Measurements from ENCODE around the gene TIAM2.
"Not testable (repeated sequence)": the region's sequence is repeated elsewhere in the genome, so short reads cannot be mapped to it uniquely, and the experiment has no call there.

Gene TIAM2

GRCh38 chr6:154993026-154993425, 2.1 kb upstream of the TIAM2 start:
- no peak for DNase-seq

DNA sequence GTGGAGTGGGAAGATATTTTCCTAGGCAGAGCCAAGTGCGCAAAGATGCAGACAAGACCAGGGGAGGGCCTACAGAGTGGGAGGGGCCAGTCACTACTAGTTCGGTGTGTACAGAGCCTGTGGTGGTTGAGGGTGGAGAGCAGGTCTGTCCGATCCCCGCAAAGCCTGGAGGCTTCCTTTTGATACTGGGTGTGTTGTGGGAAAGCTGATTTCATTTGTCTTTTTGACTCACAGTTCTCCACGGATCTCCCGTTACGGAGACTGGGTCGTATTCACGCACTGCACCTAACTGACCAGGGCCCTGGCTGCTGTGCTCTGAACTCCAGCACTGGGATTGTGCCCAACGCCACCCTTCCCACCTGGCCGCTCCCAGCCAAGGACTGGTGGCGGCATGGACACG, 1.4 kb upstream of the TIAM2 start:
- DNase-seq = no peak

GRCh38 chr6:154994836-154995253, 270 bp upstream of the TIAM2 start:
- DNase-seq = no peak

- no peak for DNase-seq
These were observed 988 bp downstream of the TIAM2 start for GRCh38 chr6:154996016-154996590.

GRCh38 chr6:154996841-154997311, 1.8 kb downstream of the TIAM2 start:
- no peak for DNase-seq

DNA sequence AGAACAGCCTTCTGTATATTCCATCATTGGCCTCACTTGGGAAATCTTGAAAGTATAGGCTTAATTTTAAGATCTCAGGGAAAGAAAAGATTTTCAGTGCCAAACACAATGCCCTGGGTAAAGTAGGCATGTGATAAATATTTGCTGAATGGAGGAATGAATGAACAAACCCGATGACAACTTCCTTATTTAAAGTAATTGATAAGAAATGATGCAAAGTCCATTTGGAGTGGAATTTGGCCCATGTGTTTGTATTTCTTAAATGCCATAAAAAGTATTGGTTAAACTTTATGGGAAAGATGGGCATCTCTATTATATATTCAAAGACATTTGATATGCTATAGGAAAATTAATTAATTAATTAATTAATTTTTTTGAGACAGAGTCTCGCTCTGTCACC, 3.7 kb downstream of the TIAM2 start:
- no peak for DNase-seq

GRCh38 chr6:155001482-155001881, 6.4 kb downstream of the TIAM2 start:
- DNase-seq = no peak

- DNase-seq = no peak
These were observed 6.8 kb downstream of the TIAM2 start for GRCh38 chr6:155001934-155002333.

GRCh38 chr6:155003476-155003875, 8.4 kb downstream of the TIAM2 start:
- DNase-seq = no peak

GRCh38 chr6:155004017-155004416, 8.9 kb downstream of the TIAM2 start:
- no peak for DNase-seq

- DNase-seq = no peak
These were observed 9.7 kb downstream of the TIAM2 start for GRCh38 chr6:155004576-155005372.

DNA sequence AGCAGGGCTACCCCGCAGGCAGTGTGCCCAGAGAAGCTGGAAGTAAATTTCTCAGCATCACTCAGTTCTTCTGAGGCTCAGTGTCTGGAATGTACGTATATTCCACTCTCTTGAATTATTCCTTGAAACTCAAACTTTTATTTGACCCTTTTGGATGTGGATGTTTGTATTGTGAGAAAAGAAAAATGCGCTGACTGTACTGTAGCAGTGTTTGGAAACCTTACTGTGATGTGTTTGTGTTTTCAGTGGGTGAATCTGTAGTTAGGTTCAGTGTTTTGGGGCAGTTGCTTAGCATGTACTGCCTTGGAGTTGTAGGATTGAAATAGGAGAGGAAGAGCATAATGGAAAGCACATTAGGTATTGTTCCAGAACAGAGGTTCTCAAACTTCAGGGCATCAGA, 13.5 kb downstream of the TIAM2 start:
- no peak for DNase-seq

- DNase-seq = no peak
These were observed 15.8 kb downstream of the TIAM2 start for GRCh38 chr6:155010940-155011339.

- no peak for DNase-seq
These were observed 16.7 kb downstream of the TIAM2 start for GRCh38 chr6:155011809-155012291.

GRCh38 chr6:155013457-155013876, 18.4 kb downstream of the TIAM2 start:
- no peak for DNase-seq

DNA sequence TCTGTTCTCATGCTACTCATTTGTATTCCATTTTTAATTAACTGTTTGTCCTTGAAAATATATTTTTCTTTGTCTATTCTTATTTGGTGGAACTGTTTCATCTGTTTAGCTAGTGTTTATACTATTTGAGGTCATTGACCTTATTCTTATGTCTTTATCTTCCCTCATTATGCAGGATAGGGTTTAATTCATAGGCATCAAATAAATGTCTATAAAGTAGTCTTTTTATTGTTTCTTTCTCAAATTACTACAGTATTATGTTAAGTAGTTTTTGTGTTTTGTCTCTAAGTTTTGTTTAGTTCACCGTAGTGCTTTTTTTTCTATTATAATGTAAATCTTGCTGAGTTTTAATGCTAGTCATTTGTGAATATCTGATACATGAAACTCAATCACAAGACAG, 19.0 kb downstream of the TIAM2 start:
- no peak for DNase-seq

DNA sequence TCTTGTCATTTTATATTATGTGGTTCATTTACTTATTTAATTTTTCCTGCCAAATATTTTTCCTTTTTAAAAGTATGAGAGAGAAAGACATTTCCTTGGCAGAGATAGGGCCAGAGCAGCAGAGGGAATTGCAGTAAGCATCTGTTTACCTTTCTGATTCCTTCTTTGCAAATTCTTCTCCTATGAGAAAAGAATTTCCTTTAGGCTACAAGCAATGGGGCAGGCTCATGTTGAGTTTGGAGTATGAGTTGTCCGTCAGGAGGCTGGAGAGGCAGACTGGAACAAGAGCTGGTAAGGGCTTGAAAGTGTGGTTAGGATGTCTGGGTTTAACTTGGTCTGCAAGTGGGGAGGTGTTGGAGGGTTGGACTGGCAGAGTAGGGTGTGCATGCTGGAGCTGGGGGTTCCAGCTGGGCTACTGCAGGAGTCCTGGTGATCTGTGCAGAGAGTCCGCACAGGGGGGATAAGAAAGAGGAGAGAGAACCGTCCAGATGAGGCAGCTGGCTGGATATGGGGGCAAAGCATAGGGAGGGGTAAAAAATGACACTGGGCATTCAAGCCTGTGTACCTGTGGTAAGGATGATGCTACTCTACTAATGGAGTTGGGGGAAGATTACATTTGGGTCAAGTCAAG, 19.7 kb downstream of the TIAM2 start:
- DNase-seq = no peak

DNA sequence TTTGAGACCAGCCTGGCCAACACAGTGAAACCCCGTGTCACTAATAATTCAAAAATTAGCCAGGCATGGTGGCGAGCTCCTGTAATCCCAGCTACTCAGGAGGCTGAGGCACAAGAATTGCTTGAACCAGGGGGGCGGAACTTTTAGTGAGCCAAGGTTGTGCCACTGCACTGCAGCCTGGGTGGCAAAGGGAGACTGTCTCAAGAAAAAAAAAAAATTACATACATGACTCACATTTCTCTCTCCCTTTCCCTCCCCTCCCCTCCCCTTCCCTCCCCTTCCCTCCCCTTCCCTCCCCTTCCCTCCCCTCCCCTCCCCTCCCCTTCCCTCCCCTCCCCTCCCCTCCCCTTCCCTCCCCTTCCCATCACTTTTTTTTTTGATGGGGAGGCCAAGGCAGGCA, 23.3 kb downstream of the TIAM2 start:
- not testable (repeated sequence) for DNase-seq

- DNase-seq = no peak
These were observed 26.6 kb downstream of the TIAM2 start for GRCh38 chr6:155021680-155022079.

GRCh38 chr6:155022721-155023120, 27.6 kb downstream of the TIAM2 start:
- DNase-seq = no peak

DNA sequence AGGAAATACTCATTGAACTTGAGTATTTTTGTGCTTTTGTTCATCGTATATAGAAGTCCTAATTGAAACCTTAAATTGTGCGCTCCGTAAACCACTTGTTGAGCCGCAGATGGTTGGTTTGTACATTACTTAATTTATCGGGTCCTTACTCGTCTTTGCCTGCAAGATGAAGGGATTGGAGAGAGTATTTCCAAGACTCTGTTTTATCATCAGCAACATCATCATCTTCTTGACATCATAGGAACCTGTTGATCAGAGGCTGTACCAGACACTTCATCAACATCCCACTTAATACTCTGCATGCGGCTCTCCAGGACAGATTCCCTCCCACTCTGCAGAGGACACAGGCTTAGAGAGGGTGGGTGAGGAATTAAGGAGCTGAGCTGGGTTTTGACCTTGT, 28.6 kb downstream of the TIAM2 start:
- DNase-seq = no peak

DNA sequence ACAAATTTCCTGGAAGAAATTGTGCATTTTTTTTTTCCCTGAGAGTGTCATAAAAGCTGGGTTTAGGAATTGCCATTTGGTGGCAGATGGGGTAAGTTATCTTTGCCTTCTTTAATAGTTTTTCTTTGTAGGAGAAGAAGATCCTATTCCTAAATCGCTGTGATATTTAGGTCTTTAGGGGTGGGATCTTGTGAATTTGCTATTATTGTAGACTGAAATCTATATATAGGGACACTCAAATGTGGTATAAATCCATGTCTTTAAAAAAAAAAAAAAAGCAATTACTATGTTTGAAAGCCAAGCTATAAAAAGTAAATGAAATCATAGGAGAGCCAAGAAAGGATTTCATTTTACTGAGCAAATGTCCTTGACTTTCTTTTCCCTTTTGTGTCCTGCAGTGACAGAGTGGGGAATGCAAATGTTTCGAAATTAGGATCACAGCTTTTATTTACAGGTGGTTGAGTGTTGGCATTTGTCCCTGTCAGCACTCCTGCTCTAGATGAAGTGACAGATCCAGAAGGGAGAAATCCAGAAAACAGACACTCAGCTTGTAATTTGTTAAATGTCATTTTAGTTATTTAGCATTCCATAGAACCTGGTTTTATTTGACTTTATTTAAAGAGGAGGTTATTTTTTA, 29.4 kb downstream of the TIAM2 start:
- DNase-seq = no peak

- DNase-seq = no peak
These were observed 31.0 kb downstream of the TIAM2 start for GRCh38 chr6:155026022-155026705.

Data from stimulated activated CD4-positive, alpha-beta T cell treated with anti-CD3 and anti-CD28 coated beads, Interleukin-4, amount 100 ng/mL, for 4 hours (primary cell).